Measurements from ENCODE around the gene DVL3.

DVL3 gene

GRCh38 chr3:184135149-184135910 lies 19.8 kb upstream of the DVL3 start, which contains the start of gene EIF2B5:
Gene EIF2B5, plus strand, starts transcription at chr3:184135358. Its CDS starts 28 bp downstream, at chr3:184135386.
- H3K9me2 ChIP-seq (replicated peaks; ENCODE audit: insufficient read depth, low read length): no peaks in the 10 kb centered on the region
- H3K27ac ChIP-seq (ENCODE audit: low read depth, low read length): peak within 1 kb of the TSS; percentile 70
- peak within 1 kb of the TSS; percentile 91 for H3K4me2 ChIP-seq (ENCODE audit: low read depth, low read length, poor library complexity, severe bottlenecking)
- H3K27me3 ChIP-seq (ENCODE audit: low read length): no peaks in the 10 kb centered on the region
- peaks cover 17% of the 10 kb centered on the region; the same call in 1 of the 2 replicates for H3F3A ChIP-seq (ENCODE audit: insufficient read depth)
- peak within 1 kb of the TSS; percentile 83 for H3K9ac ChIP-seq (ENCODE audit: low read length)
- H2AFZ ChIP-seq (ENCODE audit: low read depth, low read length, severe bottlenecking): peak within 1 kb of the TSS; percentile 64
- no peaks in the 10 kb centered on the region for H3K36me3 ChIP-seq (ENCODE audit: low read length)
- no peaks in the 10 kb centered on the region for H3K9me3 ChIP-seq (ENCODE audit: insufficient read depth, low read length)
- peaks cover 45% of the 10 kb centered on the region for H3K79me2 ChIP-seq (ENCODE audit: insufficient read depth, low read length)
- H4K20me1 ChIP-seq (ENCODE audit: low read depth, low read length): no peaks in the 10 kb centered on the region
- no peak for TF ChIP-seq EZH2phosphoT487 (conservative IDR thresholded peaks at IDR 0.05; ENCODE audit: low read length)
- TF ChIP-seq CTCF (IDR thresholded peaks at IDR 0.05; ENCODE audit: insufficient read depth, low read length, poor library complexity, severe bottlenecking): no peak
- peak within 1 kb of the TSS; percentile 84 for H3K4me3 ChIP-seq (ENCODE audit: insufficient read depth, low read length, poor library complexity, severe bottlenecking)

GRCh38 chr3:184135911-184136260 lies 19.3 kb upstream of the DVL3 start:
- no peaks in the 10 kb centered on the region for H3K27me3 ChIP-seq (ENCODE audit: low read length)
- H3K4me3 ChIP-seq (ENCODE audit: insufficient read depth, low read length, poor library complexity, severe bottlenecking): peak overlapping the region; percentile 84
- H3K36me3 ChIP-seq (ENCODE audit: low read length): peaks cover 2% of the 10 kb centered on the region; the same call in 1 of the 2 replicates
- no peaks in the 10 kb centered on the region for H4K20me1 ChIP-seq (ENCODE audit: low read depth, low read length)
- H3K27ac ChIP-seq (ENCODE audit: low read depth, low read length): peak overlapping the region; percentile 70
- H3K9me2 ChIP-seq (replicated peaks; ENCODE audit: insufficient read depth, low read length): no peaks in the 10 kb centered on the region
- peaks cover 46% of the 10 kb centered on the region for H3K79me2 ChIP-seq (ENCODE audit: insufficient read depth, low read length)
- peaks cover 17% of the 10 kb centered on the region; the same call in 1 of the 2 replicates for H3F3A ChIP-seq (ENCODE audit: insufficient read depth)
- H3K4me2 ChIP-seq (ENCODE audit: low read depth, low read length, poor library complexity, severe bottlenecking): peak overlapping the region; percentile 91
- no peaks in the 10 kb centered on the region for H3K9me3 ChIP-seq (ENCODE audit: insufficient read depth, low read length)
- H3K9ac ChIP-seq (ENCODE audit: low read length): peak overlapping the region; percentile 83
- no peak overlapping the region for H2AFZ ChIP-seq (ENCODE audit: low read depth, low read length, severe bottlenecking)
- no peak for TF ChIP-seq CTCF (IDR thresholded peaks at IDR 0.05; ENCODE audit: insufficient read depth, low read length, poor library complexity, severe bottlenecking)

GRCh38 chr3:184140436-184140835 lies 14.7 kb upstream of the DVL3 start:
- H3K4me2 ChIP-seq (ENCODE audit: low read depth, low read length, poor library complexity, severe bottlenecking): no peak overlapping the region
- H4K20me1 ChIP-seq (ENCODE audit: low read depth, low read length): no peaks in the 10 kb centered on the region
- H3K36me3 ChIP-seq (ENCODE audit: low read length): peaks cover 5% of the 10 kb centered on the region; the same call in 1 of the 2 replicates
- no peak overlapping the region for H2AFZ ChIP-seq (ENCODE audit: low read depth, low read length, severe bottlenecking)
- H3K9me2 ChIP-seq (replicated peaks; ENCODE audit: insufficient read depth, low read length): no peaks in the 10 kb centered on the region
- H3K79me2 ChIP-seq (ENCODE audit: insufficient read depth, low read length): peaks cover 34% of the 10 kb centered on the region
- H3K27me3 ChIP-seq (ENCODE audit: low read length): no peaks in the 10 kb centered on the region
- no peak overlapping the region for H3K4me3 ChIP-seq (ENCODE audit: insufficient read depth, low read length, poor library complexity, severe bottlenecking)
- H3F3A ChIP-seq (ENCODE audit: insufficient read depth): peaks cover 7% of the 10 kb centered on the region; the same call in 1 of the 2 replicates
- no peak for TF ChIP-seq CTCF (IDR thresholded peaks at IDR 0.05; ENCODE audit: insufficient read depth, low read length, poor library complexity, severe bottlenecking)
- no peak for TF ChIP-seq EZH2phosphoT487 (conservative IDR thresholded peaks at IDR 0.05; ENCODE audit: low read length)
- H3K27ac ChIP-seq (ENCODE audit: low read depth, low read length): no peak overlapping the region
- no peaks in the 10 kb centered on the region for H3K9me3 ChIP-seq (ENCODE audit: insufficient read depth, low read length)
- no peak overlapping the region for H3K9ac ChIP-seq (ENCODE audit: low read length)

All from SU-DHL-6 (cell line).